Measurements from ENCODE around the gene DKKL1.
A peak's percentile ranks its signal among the peaks of the same experiment; 100 is the strongest.
"Not testable (repeated sequence)": the region's sequence is repeated elsewhere in the genome, so short reads cannot be mapped to it uniquely, and the experiment has no call there.

DKKL1 gene

DNA sequence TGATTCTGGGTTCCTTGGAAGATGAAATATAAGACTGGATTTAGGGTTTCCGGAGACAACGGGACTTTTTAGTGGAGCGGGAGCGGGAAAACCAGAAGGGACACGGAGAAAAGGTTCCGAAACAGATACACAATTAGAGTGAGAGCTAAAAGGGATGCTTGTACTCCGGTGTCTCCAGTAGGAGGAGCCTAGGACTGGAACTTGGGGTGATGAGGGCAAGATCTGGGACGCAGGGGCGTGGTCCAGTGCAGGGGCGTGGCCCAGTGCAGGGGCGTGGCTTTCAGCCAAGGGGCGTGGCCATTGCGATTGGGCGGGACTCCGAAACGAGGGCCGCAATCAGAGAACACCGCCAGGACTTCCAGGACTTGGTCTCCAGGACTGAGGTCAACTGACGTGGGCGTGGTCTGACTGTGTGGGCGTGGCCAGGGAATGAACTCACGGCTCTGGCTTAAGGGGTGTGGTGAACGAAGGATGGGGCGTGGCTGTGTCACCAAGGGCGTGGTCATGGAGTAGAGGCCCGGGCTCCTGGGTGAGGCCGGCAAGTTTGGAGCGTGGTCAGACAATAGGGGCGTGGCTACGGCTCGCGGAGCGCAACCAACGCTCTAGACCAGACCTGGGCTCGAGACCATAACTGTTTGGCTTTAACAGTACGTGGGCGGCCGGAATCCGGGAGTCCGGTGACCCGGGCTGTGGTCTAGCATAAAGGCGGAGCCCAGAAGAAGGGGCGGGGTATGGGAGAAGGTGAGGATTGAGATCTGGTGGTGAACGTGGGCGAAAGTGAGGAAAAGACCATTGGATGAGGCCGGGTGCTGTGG is at the start of gene DKKL1:
Gene DKKL1, plus strand, starts transcription at position 610 of the 815 bp plus-strand sequence. Its CDS starts 122 bp downstream, at position 732.
- DNase-seq (ENCODE audit: low spot score) = peak; percentile 96

DNA sequence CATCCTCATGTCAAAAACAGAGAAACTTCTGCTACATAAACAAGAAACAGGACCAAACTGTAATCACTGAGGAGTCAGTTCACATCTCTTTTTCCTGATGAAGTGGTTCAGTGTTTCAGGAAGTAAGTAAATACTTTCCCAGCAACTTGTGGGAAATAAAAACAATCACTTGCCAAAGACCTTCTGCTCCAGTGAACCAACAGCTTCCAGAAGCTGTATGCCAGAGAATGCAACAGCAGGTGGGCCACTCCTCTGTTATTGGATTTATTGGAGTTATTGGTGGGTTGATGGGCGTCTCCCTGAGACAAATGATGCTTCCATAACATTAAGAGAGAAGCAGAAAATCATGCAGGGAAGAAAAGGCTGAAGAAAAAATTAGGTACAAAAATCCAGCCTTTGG is 48.6 kb upstream of the DKKL1 start:
- DNase-seq (ENCODE audit: low spot score) = no peak

DNA sequence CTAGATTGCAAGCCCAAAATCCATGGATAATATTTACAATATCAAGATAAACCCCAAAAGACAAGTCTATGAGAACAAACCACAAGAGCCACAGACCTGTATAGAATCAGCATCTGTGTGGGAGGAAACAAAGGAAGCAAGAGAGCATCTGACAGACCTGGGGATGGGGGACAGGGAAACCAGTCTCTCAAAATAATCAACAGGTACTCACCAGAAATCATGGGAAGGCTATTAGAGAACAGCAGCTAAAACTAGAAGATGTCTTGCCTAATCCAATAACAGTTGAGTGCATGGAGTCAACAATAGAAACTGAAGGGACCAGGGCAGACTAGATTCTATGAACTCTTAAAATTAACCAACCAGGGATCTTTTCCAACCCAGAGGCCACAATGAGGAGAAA is 47.4 kb upstream of the DKKL1 start:
- no peak for DNase-seq (ENCODE audit: low spot score)

DNA sequence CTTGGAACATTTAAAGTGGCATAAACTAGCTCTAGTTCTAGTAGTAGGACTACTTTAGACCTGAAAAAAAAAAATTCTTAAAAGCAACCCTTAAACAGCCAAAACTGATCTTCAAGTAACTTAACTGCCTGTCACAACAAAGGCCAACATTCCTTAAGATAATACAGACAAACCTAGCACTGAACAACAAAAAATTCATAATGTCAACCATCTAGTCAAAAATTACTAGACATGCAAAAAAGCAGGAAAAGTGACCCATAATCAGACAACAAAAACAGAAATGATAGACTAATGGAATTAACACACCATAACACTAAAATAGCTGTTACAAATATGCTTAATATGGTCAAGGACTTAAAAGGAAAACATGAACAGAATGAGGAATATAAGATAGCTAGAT is 45.4 kb upstream of the DKKL1 start:
- DNase-seq (ENCODE audit: low spot score) = no peak

DNA sequence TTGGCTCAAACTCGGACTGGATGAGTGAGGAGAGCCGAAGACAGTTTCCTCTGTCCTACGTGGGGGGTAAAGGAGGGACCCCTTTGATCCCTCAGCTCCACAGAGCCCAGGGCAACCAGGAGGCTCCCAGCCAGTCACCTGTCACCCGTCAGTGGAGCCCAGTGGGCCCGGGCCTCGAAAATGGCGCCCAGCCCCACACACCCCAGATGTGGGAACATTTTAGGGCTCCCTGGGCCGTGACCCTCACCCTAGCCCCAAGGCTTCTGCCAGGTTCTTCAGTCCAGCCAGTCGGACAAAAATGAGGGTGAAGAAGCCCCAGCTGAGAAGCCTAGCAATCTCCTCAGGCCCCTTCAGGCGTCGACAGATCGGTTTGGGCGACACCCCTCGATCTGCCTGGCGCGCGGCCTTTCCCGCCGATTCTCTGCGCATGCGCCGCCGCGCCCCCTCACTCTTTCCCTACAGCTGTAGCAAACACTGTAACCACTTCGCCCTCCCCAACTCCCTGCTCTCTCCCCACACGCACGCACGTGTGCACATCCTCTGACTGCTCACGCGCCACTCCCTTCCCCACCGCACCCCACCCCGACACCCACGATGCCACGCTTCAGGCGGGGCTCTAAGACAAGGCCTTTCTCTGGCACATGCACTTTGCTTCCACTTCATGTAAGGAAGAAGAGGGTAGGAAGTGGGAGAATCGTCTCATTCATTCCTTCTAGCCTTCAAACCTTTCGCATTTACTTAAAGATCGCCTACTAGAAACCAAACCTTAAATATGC is 38.7 kb upstream of the DKKL1 start, which contains the start of gene SLC6A16:
Gene SLC6A16, minus strand, starts transcription at position 391 of the 776 bp plus-strand sequence. CDS start 13,844 bp downstream, outside the sequence.
- DNase-seq (ENCODE audit: low spot score) = no peak

DNA sequence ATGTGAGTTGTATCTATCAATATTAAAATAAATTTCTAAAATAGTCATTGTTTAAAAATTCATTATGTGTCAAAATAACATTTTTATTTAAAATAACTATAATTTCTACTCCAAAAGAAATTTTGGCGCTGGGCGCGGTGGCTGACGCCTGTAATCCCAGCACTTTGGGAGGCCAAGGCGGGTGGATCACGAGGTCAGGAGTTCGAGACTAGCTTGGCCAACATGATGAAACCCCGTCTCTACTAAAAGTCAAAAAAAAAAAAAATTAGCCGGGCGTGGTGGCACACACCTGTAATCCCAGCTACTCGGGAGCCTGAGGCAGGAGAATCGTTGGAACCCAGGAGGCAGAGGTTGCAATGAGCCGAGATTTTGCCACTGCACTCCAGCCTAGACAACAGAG is 37.9 kb upstream of the DKKL1 start:
- not testable (repeated sequence) for DNase-seq (ENCODE audit: low spot score)

DNA sequence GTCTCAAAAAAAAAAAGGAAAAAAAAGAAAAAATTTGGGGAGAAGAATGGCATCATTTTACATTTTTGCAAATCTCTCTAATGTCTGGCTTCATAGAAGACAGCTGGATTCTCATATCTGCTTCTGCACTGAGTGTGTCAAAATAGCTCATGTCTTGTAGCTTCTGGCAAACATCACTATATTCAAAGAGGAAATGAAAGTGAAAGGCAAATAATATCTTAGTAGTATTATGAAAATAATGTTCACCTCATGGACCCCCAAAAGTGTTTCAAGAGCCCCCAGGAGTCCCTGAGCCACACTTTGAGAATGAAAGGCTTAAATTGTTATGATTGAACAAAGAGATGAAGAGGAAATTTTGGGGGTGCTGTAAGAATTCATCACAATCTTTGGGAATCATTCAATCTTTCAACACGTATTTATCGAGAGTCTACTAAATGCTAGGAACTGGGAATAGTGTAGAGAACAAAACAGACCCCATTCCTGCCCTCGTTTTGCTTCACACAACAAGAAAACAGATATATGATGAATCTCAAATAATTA is 37.4 kb upstream of the DKKL1 start:
- DNase-seq (ENCODE audit: low spot score) = no peak

DNA sequence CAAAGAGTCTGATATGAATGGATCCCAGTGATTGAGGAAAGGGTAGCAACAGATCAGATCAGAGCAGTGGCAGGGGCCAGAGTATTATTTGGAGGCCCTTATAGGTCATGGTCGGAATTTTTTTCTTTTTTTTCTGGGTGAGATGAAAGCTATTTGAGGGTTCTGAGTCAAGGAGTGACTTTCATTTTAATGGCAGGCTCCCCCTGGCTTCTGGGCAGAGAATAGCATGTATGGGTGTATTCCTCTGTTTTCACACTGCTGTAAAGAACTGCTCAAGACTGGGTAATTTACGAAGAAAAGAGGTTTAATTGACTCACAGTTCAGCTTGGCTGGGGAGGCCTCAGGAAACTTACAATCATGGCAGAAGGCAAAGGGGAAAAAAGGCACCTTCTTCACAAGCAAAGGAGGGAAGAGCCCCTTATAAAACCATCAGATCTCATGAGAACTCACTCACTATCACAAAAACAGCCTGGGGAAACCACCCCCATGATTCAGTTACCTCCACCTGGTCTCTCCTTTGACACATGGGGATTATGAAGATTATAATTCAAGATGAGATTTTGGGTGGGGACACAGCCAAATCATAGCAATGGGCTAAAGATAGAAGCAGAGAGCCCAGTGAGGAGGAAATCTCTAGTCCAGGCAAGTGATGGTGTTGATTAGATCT is 35.7 kb upstream of the DKKL1 start:
- no peak for DNase-seq (ENCODE audit: low spot score)

DNA sequence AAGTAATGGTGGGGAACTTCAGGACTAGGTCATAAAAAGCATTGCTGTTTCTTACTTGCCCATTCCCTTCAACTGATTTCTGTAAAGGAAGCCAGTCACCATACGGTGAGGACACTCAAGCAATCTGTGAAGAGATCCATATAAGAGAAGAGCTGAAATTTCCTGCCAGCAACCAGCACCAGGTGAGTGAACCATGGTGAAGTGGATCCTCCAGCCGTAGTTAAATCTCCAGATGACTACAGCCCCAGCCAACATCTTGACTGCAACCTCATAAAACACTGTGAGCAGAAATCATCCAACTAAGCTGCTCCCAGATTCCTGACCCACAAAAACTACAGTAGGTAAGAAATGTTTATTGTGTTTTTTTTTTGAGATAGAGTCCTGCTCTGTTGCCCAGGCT is 34.9 kb upstream of the DKKL1 start:
- DNase-seq (ENCODE audit: low spot score) = no peak

DNA sequence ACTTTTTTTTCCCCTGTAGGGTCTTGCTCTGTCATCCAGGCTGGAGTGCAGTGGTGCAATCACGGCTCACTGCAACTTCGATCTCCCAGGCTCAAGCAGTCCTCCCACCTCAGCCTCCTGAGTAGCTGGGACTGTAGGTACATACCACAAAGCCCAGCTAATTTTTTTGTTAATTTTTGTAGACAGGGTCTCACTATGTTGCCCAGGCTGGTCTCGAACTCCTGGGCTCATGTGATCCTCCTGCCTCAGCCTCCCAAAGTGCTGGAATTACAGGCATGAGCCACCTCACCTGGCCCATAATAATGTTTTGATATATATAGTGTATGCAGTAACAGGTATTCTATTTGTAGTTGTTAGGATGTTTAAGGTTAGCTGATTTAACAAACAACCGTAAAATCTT is 32.5 kb upstream of the DKKL1 start:
- DNase-seq (ENCODE audit: low spot score) = not testable (repeated sequence)

DNA sequence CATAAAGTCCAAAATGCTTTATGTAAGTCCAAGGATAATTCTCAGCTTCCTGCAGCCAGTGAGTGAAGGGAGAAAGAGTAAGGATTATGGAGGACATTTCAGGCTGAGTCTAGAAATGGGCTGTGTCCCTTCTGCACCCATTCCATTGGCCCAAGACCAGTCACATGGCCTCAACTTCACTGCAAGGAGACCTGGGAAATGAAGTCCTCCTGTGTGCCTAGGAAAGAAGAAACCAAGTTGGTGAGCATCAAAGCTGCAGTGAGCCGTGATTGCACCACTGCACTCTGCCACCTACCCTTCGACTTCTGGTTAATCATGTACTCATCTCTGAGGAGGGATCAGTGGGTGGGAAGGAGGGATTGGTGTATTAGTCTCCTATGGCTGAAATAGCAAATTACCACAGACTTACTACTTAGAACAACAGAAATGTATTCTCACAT is 32.0 kb upstream of the DKKL1 start:
- peak; percentile 86 for DNase-seq (ENCODE audit: low spot score)

DNA sequence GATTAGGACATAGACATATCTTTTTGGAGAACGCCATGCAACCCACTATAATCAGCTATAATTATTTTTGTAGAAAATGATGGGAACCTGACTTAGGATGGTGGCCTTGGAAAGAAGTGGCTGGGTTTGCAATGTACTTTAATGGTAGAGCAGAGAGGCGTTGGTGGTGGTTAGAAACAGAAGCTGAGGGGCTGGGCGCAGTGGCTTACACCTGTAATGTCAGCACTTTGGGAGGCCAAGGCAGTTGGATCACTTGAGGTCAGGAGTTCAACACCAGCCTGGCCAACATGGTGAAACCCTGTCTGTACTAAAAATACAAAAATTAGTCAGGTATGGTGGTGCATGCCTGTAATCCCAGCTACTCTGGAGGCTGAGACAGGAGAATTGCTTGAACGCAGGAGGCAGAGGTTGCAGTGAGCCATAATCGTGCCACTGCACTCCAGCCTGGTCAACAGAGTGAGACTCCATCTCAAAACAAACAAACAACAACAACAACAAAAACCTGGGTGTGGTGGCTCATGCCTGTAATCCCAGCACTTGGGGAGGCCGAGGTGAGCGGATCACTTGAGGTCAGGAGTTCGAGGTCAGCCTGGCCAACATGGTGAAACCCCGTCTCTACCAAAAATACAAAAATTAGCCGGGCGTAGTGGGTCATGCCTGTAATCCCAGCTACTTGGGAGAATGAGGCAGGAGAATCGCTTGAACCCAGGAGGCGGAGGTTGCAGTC is 30.8 kb upstream of the DKKL1 start:
- DNase-seq (ENCODE audit: low spot score) = not testable (repeated sequence)

DNA sequence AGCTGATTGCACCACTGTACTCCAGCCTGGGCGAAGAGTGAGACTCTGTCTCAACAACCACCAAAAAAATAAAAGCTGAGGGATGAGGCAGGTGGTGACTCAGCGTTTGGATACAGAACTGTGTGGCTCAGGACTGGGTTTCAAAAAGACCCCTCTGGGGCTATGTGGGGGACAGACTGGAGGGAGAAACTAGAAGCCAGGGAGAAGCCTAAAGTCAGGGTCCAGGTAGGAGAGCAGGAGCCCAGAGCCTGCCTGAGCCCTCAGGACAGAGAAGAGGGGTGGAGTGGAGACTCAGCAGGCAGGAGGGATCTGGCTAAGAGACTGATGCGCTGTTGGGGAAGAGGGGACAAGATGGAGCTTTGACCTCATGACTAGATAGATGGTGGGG is 30.3 kb upstream of the DKKL1 start:
- DNase-seq (ENCODE audit: low spot score) = no peak

DNA sequence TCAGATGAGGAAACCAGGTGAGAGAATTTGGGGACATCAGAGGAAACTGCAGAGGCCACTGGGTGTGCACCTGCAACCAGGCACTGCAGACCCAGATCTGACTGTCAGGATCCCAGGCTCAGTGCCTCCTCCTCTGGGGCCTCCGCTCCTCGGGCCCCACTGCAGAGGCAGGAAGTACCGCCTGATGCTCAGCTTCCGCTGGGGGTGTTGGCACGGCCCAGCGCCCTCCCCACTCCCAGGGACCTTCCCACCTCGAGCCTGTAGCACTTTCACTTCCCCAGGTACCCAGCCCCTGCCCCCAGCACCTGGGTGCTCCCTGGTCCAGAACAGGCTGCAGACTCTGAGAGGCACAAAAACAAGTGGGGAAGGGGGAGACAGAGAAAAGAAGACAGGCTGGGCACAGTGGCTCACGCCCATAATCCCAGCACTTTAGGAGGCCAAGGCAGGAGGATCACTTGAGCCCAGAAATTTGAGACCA is 29.8 kb upstream of the DKKL1 start:
- no peak for DNase-seq (ENCODE audit: low spot score)

DNA sequence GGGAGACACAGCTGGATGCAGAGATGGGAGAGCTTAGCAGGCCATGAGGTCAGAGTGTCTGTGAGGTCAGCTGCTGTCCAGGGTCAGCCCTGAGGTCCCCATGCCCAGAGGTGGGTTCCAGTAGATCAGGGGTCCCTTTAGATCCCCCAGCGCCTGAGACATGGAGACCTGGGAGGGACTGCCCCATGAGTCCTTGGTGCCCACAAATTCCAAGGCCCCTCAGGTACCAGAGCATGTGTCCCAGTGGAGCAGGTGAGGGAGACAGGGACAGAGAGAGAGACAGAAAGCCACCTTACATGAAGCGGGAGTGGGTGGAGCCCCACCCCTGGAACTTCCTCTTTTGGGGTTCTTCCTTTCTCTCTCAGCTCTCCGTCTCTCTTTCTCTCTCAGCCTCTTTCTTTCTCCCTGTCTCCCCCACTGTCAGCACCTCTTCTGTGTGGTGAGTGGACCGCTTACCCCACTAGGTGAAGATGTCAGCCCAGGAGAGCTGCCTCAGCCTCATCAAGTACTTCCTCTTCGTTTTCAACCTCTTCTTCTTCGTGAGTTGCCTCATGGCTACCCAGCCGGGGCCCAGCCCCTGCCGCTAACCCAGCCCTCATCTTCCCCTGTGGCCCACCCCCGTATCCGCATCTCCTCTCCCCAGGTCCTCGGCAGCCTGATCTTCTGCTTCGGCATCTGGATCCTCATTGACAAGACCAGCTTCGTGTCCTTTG is 28.4 kb upstream of the DKKL1 start, which contains the start of gene CD37:
Gene CD37, plus strand, starts transcription at position 336 of the 713 bp plus-strand sequence. Its CDS starts 135 bp downstream, at position 471.
- DNase-seq (ENCODE audit: low spot score) = no peak

DNA sequence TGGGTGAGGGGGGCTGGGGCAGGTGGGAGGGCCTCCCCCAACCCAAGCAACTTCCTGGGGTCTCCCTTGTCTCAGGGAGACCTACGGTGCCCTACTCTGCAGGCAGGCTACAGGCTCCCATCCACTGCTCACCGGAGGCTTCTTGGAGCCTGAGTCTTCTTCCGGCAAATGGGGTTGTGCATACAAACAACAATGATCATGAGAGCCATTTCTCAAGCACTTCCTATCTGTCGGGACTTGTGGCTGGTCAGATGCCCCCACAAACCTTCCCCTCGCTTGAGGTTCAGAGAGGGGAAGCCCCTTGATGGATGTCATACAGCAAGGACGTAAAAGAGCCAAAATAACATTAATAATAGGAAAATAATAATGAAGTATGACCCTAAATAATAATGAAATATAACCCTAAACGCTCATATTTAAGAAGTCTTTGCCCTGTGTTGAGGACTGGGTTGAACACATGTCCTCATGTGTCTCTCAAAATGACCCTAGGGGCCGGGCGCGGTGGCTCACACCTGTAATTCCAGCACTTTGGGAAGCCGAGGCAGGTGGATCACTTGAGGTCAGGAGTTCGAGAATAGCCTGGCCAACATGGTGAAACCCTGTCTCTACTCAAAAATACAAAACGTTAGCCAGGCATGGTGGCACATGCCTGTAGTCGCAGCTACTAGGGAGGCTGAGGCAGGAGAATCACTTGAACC is 27.7 kb upstream of the DKKL1 start:
- no peak for DNase-seq (ENCODE audit: low spot score)

DNA sequence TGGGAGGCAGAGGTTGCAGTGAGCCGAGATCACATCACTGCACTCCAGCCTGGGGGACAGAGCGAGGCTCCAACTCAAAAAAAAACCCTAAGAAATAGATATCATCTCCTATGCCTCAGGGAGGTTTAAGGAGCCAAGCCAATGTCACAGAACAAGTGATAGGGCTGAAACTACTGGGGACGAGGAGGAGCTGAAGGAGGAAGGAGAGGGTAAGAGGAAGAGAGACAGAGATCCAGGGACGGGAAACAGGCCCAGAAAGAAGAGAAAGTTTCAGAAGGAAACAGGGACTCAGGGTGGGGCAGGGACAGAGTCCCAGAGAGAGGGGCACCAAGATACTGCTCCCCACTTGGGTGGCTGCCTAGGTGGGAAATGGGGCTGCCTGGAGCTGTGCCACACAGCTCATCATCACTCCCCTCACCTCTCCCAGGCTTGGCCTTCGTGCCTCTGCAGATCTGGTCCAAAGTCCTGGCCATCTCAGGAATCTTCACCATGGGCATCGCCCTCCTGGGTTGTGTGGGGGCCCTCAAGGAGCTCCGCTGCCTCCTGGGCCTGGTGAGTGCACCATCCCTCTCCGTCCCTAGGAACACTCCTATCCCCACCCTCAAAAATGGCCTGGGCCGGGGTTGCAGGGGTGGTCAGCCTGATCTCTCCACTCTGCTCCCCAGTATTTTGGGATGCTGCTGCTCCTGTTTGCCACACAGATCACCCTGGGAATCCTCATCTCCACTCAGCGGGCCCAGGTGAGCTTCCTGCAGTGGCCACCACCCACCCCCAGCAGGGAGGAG is 27.0 kb upstream of the DKKL1 start:
- no peak for DNase-seq (ENCODE audit: low spot score)

DNA sequence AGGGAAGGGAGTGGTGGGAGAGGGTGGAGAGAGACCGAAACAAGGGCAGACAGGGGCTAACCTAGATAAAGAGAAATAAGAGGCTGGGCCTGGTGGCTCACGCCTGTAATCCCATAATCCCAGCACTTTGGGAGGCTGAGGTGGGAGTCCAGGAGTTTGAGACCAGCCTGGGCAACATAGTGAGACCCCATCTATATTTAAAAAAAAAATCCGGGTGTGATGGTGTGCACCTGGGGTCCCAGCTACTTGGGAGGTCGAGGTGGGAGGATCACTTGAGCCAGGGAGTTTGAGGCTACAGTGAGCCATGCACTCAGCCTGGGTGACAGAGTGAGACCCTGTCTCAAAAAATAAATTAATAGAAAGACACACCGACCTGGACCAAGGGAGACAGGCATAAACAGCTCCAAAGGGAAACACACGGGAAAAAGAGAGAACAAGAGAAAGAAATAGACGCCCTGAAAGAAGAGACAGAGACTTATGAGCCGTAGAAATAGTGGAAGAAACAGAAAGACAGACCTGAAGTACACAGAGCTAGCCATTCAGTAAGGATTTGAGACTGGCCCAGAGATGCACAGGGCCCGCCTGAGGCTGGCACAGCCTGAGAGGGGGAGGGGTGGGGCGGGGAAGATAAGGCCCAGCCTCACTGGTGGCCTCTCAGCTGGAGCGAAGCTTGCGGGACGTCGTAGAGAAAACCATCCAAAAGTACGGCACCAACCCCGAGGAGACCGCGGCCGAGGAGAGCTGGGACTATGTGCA is 26.2 kb upstream of the DKKL1 start:
- no peak for DNase-seq (ENCODE audit: low spot score)

Measured in HuH-7 (cell line).